ENCODE results near the gene AIFM3. TPM values are rescaled to one million over a fixed set of nuclear protein-coding genes. Genes with fewer than 3 reads are reported as not detected.
"Not testable (repeated sequence)": the region's sequence is repeated elsewhere in the genome, so short reads cannot be mapped to it uniquely, and the experiment has no call there.

AIFM3 gene
- polyA plus RNA-seq, 4 donors, result 5.1 to 9.4 (median 6.1) TPM

- peaks cover 0 to 5% (median 0%) of the 10 kb centered on the region in 3 donors for H3K4me1 ChIP-seq (ENCODE audit: control insufficient read depth in 3 of 3, insufficient read depth in 2 of 3, low read depth in 1 of 3, low read length in 2 of 3)
- no peaks in the 10 kb centered on the region for H3K9me3 ChIP-seq (ENCODE audit: control insufficient read depth in 2 of 2, insufficient read depth in 1 of 2, low read depth in 1 of 2, low read length in 1 of 2)
- H3K4me3 ChIP-seq (ENCODE audit: low read depth in 1 of 3, low read length in 3 of 3), result no peak overlapping the region
- H3K36me3 ChIP-seq (ENCODE audit: control insufficient read depth in 3 of 3, insufficient read depth in 2 of 3, low read depth in 1 of 3, low read length in 3 of 3), result peaks cover 0 to 39% (median under 1%) of the 10 kb centered on the region in 3 donors
- no peaks in the 10 kb centered on the region for H3K27me3 ChIP-seq (ENCODE audit: control insufficient read depth in 3 of 3, insufficient read depth in 3 of 3, low read length in 3 of 3)
- DNase-seq (no peak), FAIRE-seq (no peak)
- WGBS, 3 donors, result 81 to 88% (median 86%) methylated on average over 4 of the region's 4 CpGs
- H3K27ac ChIP-seq (ENCODE audit: low read depth in 1 of 3, low read length in 2 of 3), result no peak overlapping the region
Observed at GRCh38 chr22:20928573-20928967, 38.5 kb upstream of the AIFM3 start.

DNA sequence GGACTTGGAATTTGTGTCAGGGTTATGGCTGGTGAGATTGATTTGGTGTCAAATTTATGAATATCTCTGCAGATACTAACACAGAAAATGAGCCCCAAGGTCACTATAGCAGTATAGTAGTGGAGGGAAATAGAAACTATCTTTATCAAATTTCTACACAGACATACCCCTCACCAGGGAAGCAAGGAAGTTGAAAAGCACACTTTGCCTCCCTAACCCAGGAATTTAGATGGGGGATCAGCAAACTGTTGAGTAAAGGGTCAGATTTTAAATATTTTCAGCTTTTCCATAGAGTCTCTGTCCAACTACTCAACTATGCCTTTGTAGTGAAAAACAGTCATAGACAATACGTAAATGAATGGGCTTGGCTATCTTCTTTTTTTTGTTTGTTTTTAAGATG, 37.1 kb upstream of the AIFM3 start:
- 87 to 90% (median 87%) methylated on average over 1 of the region's 1 CpG for WGBS, 3 donors
- H3K4me1 ChIP-seq (ENCODE audit: control insufficient read depth in 3 of 3, insufficient read depth in 2 of 3, low read depth in 1 of 3, low read length in 2 of 3), result peaks cover 0 to 5% (median 0%) of the 10 kb centered on the region in 3 donors
- peaks cover 0 to 39% (median 6%) of the 10 kb centered on the region in 3 donors for H3K36me3 ChIP-seq (ENCODE audit: control insufficient read depth in 3 of 3, insufficient read depth in 2 of 3, low read depth in 1 of 3, low read length in 3 of 3)
- DNase-seq (no peak), FAIRE-seq (no peak)
- no peaks in the 10 kb centered on the region for H3K9me3 ChIP-seq (ENCODE audit: control insufficient read depth in 2 of 2, insufficient read depth in 1 of 2, low read depth in 1 of 2, low read length in 1 of 2)
- H3K4me3 ChIP-seq (ENCODE audit: low read depth in 1 of 3, low read length in 3 of 3), result no peak overlapping the region
- H3K27me3 ChIP-seq (ENCODE audit: control insufficient read depth in 3 of 3, insufficient read depth in 3 of 3, low read length in 3 of 3), result no peaks in the 10 kb centered on the region
- H3K27ac ChIP-seq (ENCODE audit: low read depth in 1 of 3, low read length in 2 of 3), result no peak overlapping the region

DNA sequence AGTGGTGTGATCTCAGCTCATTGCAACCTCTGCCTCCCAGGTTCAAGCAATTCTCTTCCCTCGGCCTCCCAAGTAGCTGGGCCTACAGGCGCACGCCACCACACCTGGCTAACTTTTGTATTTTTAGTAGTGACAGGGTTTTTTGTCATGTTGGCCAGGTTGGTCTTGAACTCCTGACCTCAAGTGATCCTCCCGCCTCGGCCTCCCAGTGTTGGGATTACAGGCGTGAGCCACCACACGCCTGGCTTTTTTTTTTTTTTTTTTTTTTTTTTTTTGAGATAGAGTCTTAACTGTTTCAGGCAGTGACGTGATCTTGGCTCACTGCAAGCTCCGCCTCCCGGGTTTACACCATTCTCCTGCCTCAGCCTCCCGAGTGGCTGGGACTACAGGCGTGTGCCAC, 36.6 kb upstream of the AIFM3 start:
- H3K27ac ChIP-seq (ENCODE audit: low read depth in 1 of 3, low read length in 2 of 3); H3K9me3 ChIP-seq (ENCODE audit: control insufficient read depth in 2 of 2, insufficient read depth in 1 of 2, low read depth in 1 of 2, low read length in 1 of 2); DNase-seq; H3K4me3 ChIP-seq (ENCODE audit: low read depth in 1 of 3, low read length in 3 of 3); FAIRE-seq; H3K4me1 ChIP-seq (ENCODE audit: control insufficient read depth in 3 of 3, insufficient read depth in 2 of 3, low read depth in 1 of 3, low read length in 2 of 3); H3K27me3 ChIP-seq (ENCODE audit: control insufficient read depth in 3 of 3, insufficient read depth in 3 of 3, low read length in 3 of 3): not testable (repeated sequence)
- WGBS, 3 donors, result 92 to 95% (median 94%) methylated on average over 10 to 12 of the region's 12 CpGs
- H3K36me3 ChIP-seq (ENCODE audit: control insufficient read depth in 3 of 3, insufficient read depth in 2 of 3, low read depth in 1 of 3, low read length in 3 of 3), result peaks cover 0 to 39% (median 7%) of the 10 kb centered on the region in 3 donors

DNA sequence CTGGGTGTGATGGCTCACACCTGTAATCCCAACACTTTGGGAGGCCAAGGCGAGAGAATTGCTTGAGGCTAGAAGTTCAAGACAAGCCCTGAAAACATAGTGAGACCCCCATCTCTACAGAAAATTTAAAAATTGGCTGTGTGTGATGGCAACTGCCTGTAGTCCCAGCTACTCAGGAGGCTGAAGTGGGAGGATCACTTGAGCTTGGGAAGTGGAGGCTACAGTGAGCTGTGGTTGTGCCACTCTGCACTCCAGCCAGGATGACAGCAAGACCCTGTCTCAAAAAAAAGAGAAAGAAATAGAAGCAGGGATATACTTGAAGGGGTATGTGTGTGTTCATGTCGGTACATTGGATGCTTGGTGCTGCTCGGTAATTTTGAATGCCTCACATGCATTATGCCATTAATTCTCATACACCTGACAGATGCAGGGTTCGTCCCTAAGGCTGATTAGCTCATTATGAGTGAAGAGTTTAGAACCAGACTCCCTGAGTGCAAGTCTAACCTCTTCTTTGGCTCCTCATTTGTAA, 35.9 kb upstream of the AIFM3 start:
- Histone ChIP-seq H3K27ac (ENCODE audit: low read depth in 1 of 3, low read length in 2 of 3) (no peak overlapping the region), H3K4me3 (ENCODE audit: low read depth in 1 of 3, low read length in 3 of 3) (no peak overlapping the region), H3K27me3 (ENCODE audit: control insufficient read depth in 3 of 3, insufficient read depth in 3 of 3, low read length in 3 of 3) (no peaks in the 10 kb centered on the region), H3K36me3 (ENCODE audit: control insufficient read depth in 3 of 3, insufficient read depth in 2 of 3, low read depth in 1 of 3, low read length in 3 of 3) (peaks cover 0 to 44% (median 10%) of the 10 kb centered on the region in 3 donors), H3K9me3 (ENCODE audit: control insufficient read depth in 2 of 2, insufficient read depth in 1 of 2, low read depth in 1 of 2, low read length in 1 of 2) (no peaks in the 10 kb centered on the region), H3K4me1 (ENCODE audit: control insufficient read depth in 3 of 3, insufficient read depth in 2 of 3, low read depth in 1 of 3, low read length in 2 of 3) (peaks cover 0 to 2% (median 1%) of the 10 kb centered on the region in 3 donors)
- DNase-seq, result no peak
- WGBS, 3 donors, result 78 to 88% (median 87%) methylated on average over 4 of the region's 4 CpGs
- FAIRE-seq, result no peak

- 90 to 96% (median 93%) methylated on average over 7 of the region's 7 CpGs for WGBS, 3 donors
- FAIRE-seq (no peak), DNase-seq (no peak)
- Histone ChIP-seq H3K4me1 (ENCODE audit: control insufficient read depth in 3 of 3, insufficient read depth in 2 of 3, low read depth in 1 of 3, low read length in 2 of 3) (peaks cover 4 to 16% (median 8%) of the 10 kb centered on the region in 3 donors), H3K9me3 (ENCODE audit: control insufficient read depth in 2 of 2, insufficient read depth in 1 of 2, low read depth in 1 of 2, low read length in 1 of 2) (no peaks in the 10 kb centered on the region), H3K27ac (ENCODE audit: low read depth in 1 of 3, low read length in 2 of 3) (no peak overlapping the region), H3K27me3 (ENCODE audit: control insufficient read depth in 3 of 3, insufficient read depth in 3 of 3, low read length in 3 of 3) (no peaks in the 10 kb centered on the region), H3K36me3 (ENCODE audit: control insufficient read depth in 3 of 3, insufficient read depth in 2 of 3, low read depth in 1 of 3, low read length in 3 of 3) (peaks cover 0 to 45% (median 10%) of the 10 kb centered on the region in 3 donors), H3K4me3 (ENCODE audit: low read depth in 1 of 3, low read length in 3 of 3) (no peak overlapping the region)
Observed at GRCh38 chr22:20933910-20934309, 33.1 kb upstream of the AIFM3 start.

- not testable (repeated sequence) for DNase-seq
- 82 to 87% (median 84%) methylated on average over 9 of the region's 9 CpGs for WGBS, 3 donors
Observed at GRCh38 chr22:20935049-20935448, 32.0 kb upstream of the AIFM3 start.

DNA sequence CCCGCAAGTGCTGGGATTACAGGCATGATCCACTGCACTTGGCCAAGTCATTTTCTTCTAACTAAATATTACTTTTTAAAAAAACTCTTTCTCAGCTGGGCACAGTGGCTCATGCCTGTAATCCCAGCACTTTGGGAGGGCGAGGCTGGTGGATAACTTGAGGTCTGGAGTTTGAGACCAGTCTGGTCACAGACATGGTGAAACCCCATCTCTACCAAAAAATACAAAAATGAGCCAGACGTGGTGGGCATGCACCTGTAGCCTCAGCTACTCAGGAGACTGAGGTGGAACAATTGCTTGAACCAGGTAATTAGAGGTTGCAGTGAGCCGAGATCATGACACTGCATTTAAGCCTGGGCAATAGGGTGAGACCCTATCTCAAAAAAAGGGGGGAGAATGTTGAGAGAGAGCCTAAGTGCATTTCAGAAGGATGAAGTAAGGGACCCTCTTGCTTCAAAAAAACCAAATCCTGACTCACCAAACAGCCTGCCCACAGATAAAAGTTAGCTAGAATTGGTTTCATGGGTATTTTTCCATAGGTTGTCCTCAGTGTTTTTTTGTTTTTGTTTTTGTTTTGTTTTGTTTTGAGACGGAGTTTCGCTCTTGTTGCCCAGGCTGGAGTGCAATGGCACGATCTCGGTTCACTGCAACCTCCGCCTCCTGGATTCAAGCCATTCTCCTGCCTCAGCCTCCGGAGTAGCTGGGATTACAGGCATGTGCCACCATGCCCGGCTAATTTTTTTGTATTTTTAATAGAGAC, 31.1 kb upstream of the AIFM3 start:
- WGBS, 3 donors, result 70 to 84% (median 77%) methylated on average over 11 of the region's 11 CpGs
- H3K4me3 ChIP-seq (ENCODE audit: low read depth in 1 of 3, low read length in 3 of 3); H3K9me3 ChIP-seq (ENCODE audit: control insufficient read depth in 2 of 2, insufficient read depth in 1 of 2, low read depth in 1 of 2, low read length in 1 of 2); DNase-seq; H3K27me3 ChIP-seq (ENCODE audit: control insufficient read depth in 3 of 3, insufficient read depth in 3 of 3, low read length in 3 of 3); H3K27ac ChIP-seq (ENCODE audit: low read depth in 1 of 3, low read length in 2 of 3); FAIRE-seq: not testable (repeated sequence)
- Histone ChIP-seq H3K4me1 (ENCODE audit: control insufficient read depth in 3 of 3, insufficient read depth in 2 of 3, low read depth in 1 of 3, low read length in 2 of 3) (peaks cover 8 to 32% (median 11%) of the 10 kb centered on the region in 3 donors), H3K36me3 (ENCODE audit: control insufficient read depth in 3 of 3, insufficient read depth in 2 of 3, low read depth in 1 of 3, low read length in 3 of 3) (peaks cover 0 to 50% (median 10%) of the 10 kb centered on the region in 3 donors)

More at GRCh38 chr22:20935049-20935448, 32.0 kb upstream of the AIFM3 start:
- H3K27ac ChIP-seq (ENCODE audit: low read depth in 1 of 3, low read length in 2 of 3); H3K4me3 ChIP-seq (ENCODE audit: low read depth in 1 of 3, low read length in 3 of 3); H3K9me3 ChIP-seq (ENCODE audit: control insufficient read depth in 2 of 2, insufficient read depth in 1 of 2, low read depth in 1 of 2, low read length in 1 of 2); H3K27me3 ChIP-seq (ENCODE audit: control insufficient read depth in 3 of 3, insufficient read depth in 3 of 3, low read length in 3 of 3); FAIRE-seq: not testable (repeated sequence)
- peaks cover 0 to 50% (median 10%) of the 10 kb centered on the region in 3 donors for H3K36me3 ChIP-seq (ENCODE audit: control insufficient read depth in 3 of 3, insufficient read depth in 2 of 3, low read depth in 1 of 3, low read length in 3 of 3)
- H3K4me1 ChIP-seq (ENCODE audit: control insufficient read depth in 3 of 3, insufficient read depth in 2 of 3, low read depth in 1 of 3, low read length in 2 of 3), result peaks cover 5 to 23% (median 8%) of the 10 kb centered on the region in 3 donors

DNA sequence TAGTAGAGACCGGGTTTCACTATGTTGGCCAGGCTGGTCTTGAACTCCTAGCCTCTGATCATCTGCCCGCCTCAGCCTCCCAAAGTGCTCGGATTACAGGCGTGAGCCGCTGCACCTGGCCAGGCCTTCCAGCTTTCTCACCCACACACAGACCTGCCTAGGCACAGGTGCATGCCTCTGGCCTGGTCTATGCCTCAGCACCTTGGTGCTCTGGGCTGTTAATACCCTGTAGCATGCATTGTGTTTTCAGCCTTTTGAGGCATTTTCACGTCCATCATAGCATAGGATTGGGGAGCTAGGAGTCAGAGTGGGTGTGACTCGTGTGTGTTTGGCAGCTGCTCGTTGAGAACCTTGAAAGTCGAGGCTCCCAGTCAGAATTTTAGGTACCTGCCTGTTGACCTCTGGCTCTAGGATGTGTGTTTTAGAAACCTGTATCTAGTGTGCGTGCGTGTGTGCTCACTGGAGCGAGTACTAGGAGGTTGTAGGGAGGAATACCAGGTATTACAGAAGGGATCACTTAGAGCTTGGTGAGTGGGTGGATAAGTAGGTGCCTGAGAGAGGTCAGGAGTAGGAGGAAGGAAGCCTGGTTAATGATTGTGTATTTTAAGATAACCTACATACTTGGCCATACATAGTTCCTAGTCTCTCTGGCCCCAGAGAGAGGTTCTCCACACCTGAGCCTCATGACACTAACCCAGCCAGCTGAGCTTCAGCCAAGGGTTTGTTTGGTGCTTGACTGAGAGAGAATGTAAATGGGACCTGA, 29.8 kb upstream of the AIFM3 start:
- no peaks in the 10 kb centered on the region for H3K27me3 ChIP-seq (ENCODE audit: control insufficient read depth in 3 of 3, insufficient read depth in 3 of 3, low read length in 3 of 3)
- WGBS, 3 donors, result 23 to 57% (median 38%) methylated on average over 12 of the region's 12 CpGs
- no peak overlapping the region for H3K4me3 ChIP-seq (ENCODE audit: low read depth in 1 of 3, low read length in 3 of 3)
- no peak for FAIRE-seq
- no peaks in the 10 kb centered on the region for H3K9me3 ChIP-seq (ENCODE audit: control insufficient read depth in 2 of 2, insufficient read depth in 1 of 2, low read depth in 1 of 2, low read length in 1 of 2)
- peaks cover 11 to 39% (median 11%) of the 10 kb centered on the region in 3 donors for H3K4me1 ChIP-seq (ENCODE audit: control insufficient read depth in 3 of 3, insufficient read depth in 2 of 3, low read depth in 1 of 3, low read length in 2 of 3)
- H3K36me3 ChIP-seq (ENCODE audit: control insufficient read depth in 3 of 3, insufficient read depth in 2 of 3, low read depth in 1 of 3, low read length in 3 of 3), result peaks cover 0 to 52% (median 10%) of the 10 kb centered on the region in 3 donors
- H3K27ac ChIP-seq (ENCODE audit: low read depth in 1 of 3, low read length in 2 of 3), result peak overlapping the region; percentile 51 to 79 (median 55)
- peak; percentile 76 to 79 for DNase-seq

Measured in small intestine (tissue), 7 donors.